A673 (cell line): ENCODE results near the gene MSI2.

Experiments used
- CTCF ChIP-seq: fragments of 300-800, 200-600 bp; sonication (generic); conservative IDR thresholded peaks from 2 replicates; pipeline ENCODE4 v1.5.1; 2017; ENCODE audit warnings: low read depth, mild to moderate bottlenecking, antibody characterized with exemption, low read length, moderate library complexity, mixed read lengths
- EZH2 ChIP-seq: fragments of 200-600 bp; sonication (generic); IDR thresholded peaks from 2 replicates; pipeline ENCODE4 v1.6.1; 2017; ENCODE audit warnings: borderline replicate concordance, low read depth, mild to moderate bottlenecking, mixed read lengths, antibody characterized with exemption, low read length; ENCODE audit not compliant: poor library complexity, severe bottlenecking

DNA sequence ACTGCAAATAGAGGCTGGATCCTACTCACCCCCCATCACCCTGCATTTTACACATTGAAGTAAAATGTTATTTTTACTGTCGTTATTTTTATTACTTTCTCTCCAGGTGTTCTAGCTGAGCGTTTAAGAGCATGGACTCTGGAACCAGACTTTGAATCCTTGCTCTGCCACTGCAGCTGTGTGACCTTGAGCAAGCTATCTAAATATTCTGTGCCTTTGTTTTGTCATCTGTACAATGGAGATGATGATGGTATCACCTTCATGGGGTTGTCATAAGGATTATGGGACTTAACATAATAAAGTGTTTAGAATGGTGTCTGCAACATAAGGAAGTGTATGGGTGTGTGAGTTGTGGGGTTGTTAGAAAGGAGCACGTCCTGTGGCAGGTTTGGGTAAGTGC is 17.8 kb downstream of the MSI2 start:
- no peak for TF ChIP-seq CTCF
- no peak for TF ChIP-seq EZH2
